Right lobe of liver (tissue), 4 donors: ENCODE measurements around the gene IL17C.

Experiments used
- CTCF ChIP-seq, 4 donors: fragments of 200-600 bp in 3 of 4; fragments of 450-650 bp in 1 of 4; IDR thresholded peaks; one replicate each; pipeline versions ENCODE4 v1.5.1 to v1.8.0; 2016 to 2022; ENCODE audit warnings: antibody characterized with exemption in 4 of 4, mild to moderate bottlenecking in 2 of 4
- POLR2A ChIP-seq: fragments of 450-650 bp; IDR thresholded peaks from one replicate; pipeline ENCODE4 v1.6.1; 2017; ENCODE audit warnings: antibody characterized with exemption, mild to moderate bottlenecking
- donor health status: DM: no; HTN: no; CAD: no.
- donor health status: DM: no; HTN: no; CAD: no.
- donor health status: DM: no; HTN: yes; CAD: no.

GRCh38 chr16:88687254-88687576 is 48.8 kb downstream of the IL17C start:
- no peak for TF ChIP-seq POLR2A
- TF ChIP-seq CTCF (IDR thresholded peaks at IDR 0.05), result no peak
